ENCODE data around the gene KRT82.

The KRT82 gene

DNA sequence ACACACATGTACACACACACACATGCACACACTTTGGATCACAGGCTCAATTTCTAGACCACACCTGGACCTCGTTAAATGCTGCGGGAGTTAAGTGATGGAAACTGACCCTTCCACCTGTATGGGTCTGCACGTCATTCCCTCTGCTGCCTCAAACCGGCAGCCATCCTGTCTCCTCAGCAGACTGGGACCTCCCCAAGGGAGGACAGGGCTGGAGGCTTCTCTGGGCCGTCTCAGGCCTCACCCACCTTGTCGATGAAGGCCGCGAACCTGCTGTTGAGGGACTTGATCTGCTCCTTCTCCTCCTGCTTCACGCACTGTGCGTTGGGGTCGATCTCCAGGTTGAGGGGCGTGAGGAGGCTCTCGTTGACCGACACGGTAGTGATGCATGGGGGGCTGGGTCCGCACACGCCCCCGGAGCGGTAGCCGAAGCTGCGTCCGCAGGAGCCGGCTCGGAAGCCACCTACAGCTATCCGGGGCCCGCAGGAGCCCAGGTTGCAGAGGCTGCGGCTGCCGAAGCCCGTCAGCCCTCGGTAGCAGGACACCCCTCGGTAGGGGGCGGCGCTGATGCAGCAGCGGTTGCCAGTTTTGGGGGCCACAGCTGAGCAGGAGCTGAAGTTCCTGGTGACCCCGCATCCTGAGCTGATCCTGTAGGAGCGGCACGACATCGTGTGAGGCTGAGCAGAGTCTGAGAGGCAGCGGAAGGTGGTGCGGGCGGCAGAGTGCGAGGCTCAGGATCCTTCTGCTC lies 39.2 kb downstream of the KRT82 start, which contains the start of gene KRT85:
KRT85 (minus strand) TSS at position 744 of the 748 bp plus-strand sequence; CDS start at position 668, 76 bp downstream.
- no peaks in the 10 kb centered on the region for H3K4me1 ChIP-seq (ENCODE audit: control insufficient read depth, insufficient read depth, low read length)
- H3K27me3 ChIP-seq (ENCODE audit: control insufficient read depth, insufficient read depth, low read length): peaks cover 7% of the 10 kb centered on the region; the same call in 1 of the 2 replicates
- H3K9me3 ChIP-seq (ENCODE audit: control insufficient read depth, insufficient read depth, low read depth, low read length): no peaks in the 10 kb centered on the region
- no peak within 1 kb of the TSS for H3K27ac ChIP-seq (ENCODE audit: low read depth, low read length)
- no peak within 1 kb of the TSS for H3K9ac ChIP-seq (ENCODE audit: low read length)
- no peak within 1 kb of the TSS for H3K4me3 ChIP-seq (ENCODE audit: low read depth, low read length)
- no peaks in the 10 kb centered on the region for H3K36me3 ChIP-seq (ENCODE audit: control insufficient read depth, insufficient read depth, low read length)

DNA sequence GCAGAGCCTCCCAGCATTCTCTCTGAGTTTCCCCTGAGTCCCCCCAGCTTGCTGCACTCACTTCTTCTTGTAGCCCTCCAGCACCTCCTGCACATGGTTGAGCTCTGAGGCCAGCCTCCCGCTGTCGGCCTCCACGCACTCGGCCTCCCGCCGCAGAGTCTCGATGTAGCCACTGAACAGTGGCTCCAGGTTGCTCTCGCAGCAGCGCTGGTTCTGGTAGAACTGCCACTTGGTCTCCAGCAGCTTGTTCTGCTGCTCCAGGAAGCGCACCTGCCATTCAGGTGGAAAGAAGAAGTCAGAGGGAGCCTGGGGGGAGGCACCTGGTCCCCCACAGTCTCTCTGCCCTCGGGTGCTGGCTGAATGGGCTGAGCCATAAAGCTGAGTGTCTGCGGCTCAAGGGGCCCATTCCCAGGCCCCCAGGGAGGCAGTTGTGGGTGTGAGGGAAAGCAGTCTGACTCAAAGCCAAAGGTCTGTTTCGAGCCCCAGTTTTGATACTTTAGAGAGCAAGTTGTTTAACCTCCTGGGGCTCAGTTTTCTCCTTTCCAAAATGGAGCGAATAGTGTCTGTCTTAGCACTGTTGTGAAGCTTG lies 41.1 kb downstream of the KRT82 start:
- Histone ChIP-seq H3K9ac (ENCODE audit: low read length) (no peak overlapping the region), H3K4me3 (ENCODE audit: low read depth, low read length) (no peak overlapping the region), H3K27me3 (ENCODE audit: control insufficient read depth, insufficient read depth, low read length) (peaks cover 7% of the 10 kb centered on the region; the same call in 1 of the 2 replicates), H3K36me3 (ENCODE audit: control insufficient read depth, insufficient read depth, low read length) (no peaks in the 10 kb centered on the region), H3K9me3 (ENCODE audit: control insufficient read depth, insufficient read depth, low read depth, low read length) (no peaks in the 10 kb centered on the region), H3K27ac (ENCODE audit: low read depth, low read length) (no peak overlapping the region), H3K4me1 (ENCODE audit: control insufficient read depth, insufficient read depth, low read length) (no peaks in the 10 kb centered on the region)

DNA sequence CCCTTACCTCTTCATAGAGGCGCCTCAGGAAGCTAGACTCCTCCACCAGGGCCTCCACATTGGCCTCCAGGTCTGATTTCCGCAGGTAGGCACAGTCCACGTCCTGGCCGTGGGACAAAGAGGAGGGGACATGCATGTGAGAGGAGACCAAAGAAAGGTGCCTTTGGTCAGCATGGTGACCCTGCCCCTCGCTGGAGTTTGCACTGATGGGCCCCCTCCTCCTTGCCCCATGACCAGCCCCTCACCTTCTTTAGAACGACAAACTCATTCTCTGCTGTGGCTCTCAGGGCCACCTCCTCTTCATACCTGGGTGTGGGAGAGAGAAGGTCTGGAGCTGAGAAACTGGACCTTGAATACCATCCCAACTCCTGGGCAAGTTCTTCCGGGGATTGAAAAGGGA lies 42.1 kb downstream of the KRT82 start:
- H3K9ac ChIP-seq (ENCODE audit: low read length): no peak overlapping the region
- no peaks in the 10 kb centered on the region for H3K4me1 ChIP-seq (ENCODE audit: control insufficient read depth, insufficient read depth, low read length)
- H3K9me3 ChIP-seq (ENCODE audit: control insufficient read depth, insufficient read depth, low read depth, low read length): no peaks in the 10 kb centered on the region
- no peak overlapping the region for H3K4me3 ChIP-seq (ENCODE audit: low read depth, low read length)
- H3K27me3 ChIP-seq (ENCODE audit: control insufficient read depth, insufficient read depth, low read length): peaks cover 7% of the 10 kb centered on the region; the same call in 1 of the 2 replicates
- no peaks in the 10 kb centered on the region for H3K36me3 ChIP-seq (ENCODE audit: control insufficient read depth, insufficient read depth, low read length)
- no peak overlapping the region for H3K27ac ChIP-seq (ENCODE audit: low read depth, low read length)

DNA sequence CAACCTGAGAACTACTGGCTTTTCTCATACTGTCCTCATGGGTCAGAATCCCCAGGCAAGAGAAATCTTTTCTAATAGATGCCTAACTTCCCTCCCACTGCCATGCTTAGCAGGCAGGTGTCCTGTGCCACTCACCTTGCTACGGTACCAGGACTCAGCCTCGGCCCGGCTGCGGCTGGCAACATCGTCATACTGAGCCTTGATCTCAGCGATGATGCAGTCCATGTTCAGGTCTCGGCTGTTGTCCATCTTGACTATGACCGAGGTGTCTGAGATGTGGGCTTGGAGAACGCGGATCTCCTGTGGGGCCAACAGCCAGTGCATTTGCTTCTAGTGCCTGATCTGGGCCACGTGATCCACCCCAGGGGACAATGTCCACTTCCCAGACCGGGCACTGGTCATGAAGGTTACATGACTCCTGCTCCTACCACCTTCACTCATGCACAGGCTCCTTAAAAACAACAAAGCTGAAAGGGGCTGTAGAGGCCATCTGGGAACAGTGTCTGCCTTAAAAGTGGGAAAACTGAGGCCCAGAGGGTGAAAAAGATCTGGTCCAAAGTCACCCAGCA lies 42.9 kb downstream of the KRT82 start:
- no peaks in the 10 kb centered on the region for H3K36me3 ChIP-seq (ENCODE audit: control insufficient read depth, insufficient read depth, low read length)
- H3K9me3 ChIP-seq (ENCODE audit: control insufficient read depth, insufficient read depth, low read depth, low read length): no peaks in the 10 kb centered on the region
- peaks cover 7% of the 10 kb centered on the region; the same call in 1 of the 2 replicates for H3K27me3 ChIP-seq (ENCODE audit: control insufficient read depth, insufficient read depth, low read length)
- H3K4me1 ChIP-seq (ENCODE audit: control insufficient read depth, insufficient read depth, low read length): no peaks in the 10 kb centered on the region
- no peak overlapping the region for H3K4me3 ChIP-seq (ENCODE audit: low read depth, low read length)
- H3K27ac ChIP-seq (ENCODE audit: low read depth, low read length): no peak overlapping the region
- H3K9ac ChIP-seq (ENCODE audit: low read length): no peak overlapping the region

DNA sequence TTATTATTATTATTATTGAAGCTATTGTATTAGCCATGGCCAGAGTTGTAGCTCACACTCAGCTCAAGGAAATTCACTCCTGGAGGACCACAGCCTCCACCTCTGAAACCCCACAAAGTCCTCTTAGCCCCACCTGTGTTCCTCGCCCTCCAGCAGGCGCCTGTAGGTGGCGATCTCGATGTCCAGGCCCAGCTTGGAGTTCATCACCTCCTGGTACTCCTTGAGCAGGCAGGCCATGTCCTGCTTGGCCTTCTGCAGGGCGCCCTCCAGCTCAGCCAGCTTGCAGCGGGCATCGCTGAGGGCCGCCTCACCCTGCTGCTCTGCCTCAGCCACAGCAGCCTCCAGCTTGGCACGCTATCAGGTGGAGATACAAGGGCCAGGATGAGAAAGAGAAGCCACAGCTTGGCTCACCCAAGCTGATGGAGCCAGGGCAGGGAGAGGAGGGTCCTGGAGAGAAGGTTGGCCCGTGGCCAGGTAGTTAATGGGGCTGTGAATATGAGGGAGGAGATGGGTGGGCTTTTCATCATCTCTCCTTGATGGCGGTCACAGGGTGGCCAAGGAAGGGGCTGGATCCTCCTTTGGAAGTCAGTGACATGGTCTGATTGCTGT lies 43.9 kb downstream of the KRT82 start:
- no peak overlapping the region for H3K27ac ChIP-seq (ENCODE audit: low read depth, low read length)
- H3K4me3 ChIP-seq (ENCODE audit: low read depth, low read length): no peak overlapping the region
- no peaks in the 10 kb centered on the region for H3K36me3 ChIP-seq (ENCODE audit: control insufficient read depth, insufficient read depth, low read length)
- H3K4me1 ChIP-seq (ENCODE audit: control insufficient read depth, insufficient read depth, low read length): no peaks in the 10 kb centered on the region
- H3K9me3 ChIP-seq (ENCODE audit: control insufficient read depth, insufficient read depth, low read depth, low read length): no peaks in the 10 kb centered on the region
- H3K27me3 ChIP-seq (ENCODE audit: control insufficient read depth, insufficient read depth, low read length): no peaks in the 10 kb centered on the region; the same call in 1 of the 2 replicates
- no peak overlapping the region for H3K9ac ChIP-seq (ENCODE audit: low read length)

DNA sequence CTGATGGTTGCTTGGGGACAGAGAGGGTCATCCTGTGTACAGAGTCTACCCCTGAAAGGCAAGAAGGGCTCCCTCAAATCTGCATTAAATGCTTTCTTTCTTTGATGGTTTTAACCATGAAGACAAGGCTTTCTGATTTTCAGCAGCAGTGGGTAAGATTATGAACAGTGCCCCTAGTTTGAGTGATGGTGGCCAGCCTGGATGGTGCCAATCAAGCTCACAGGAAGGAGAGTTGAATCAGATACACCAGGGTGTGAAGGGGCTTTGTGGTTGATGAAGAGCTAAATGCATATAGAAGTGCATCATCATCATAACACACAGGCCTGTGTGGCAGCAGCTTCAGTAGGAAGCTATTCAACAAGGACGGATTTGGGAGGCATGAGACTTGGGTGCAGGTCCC lies 44.6 kb downstream of the KRT82 start:
- H3K4me3 ChIP-seq (ENCODE audit: low read depth, low read length): no peak overlapping the region
- no peak overlapping the region for H3K9ac ChIP-seq (ENCODE audit: low read length)
- H3K4me1 ChIP-seq (ENCODE audit: control insufficient read depth, insufficient read depth, low read length): no peaks in the 10 kb centered on the region
- no peaks in the 10 kb centered on the region for H3K36me3 ChIP-seq (ENCODE audit: control insufficient read depth, insufficient read depth, low read length)
- H3K9me3 ChIP-seq (ENCODE audit: control insufficient read depth, insufficient read depth, low read depth, low read length): no peaks in the 10 kb centered on the region
- H3K27ac ChIP-seq (ENCODE audit: low read depth, low read length): no peak overlapping the region
- no peaks in the 10 kb centered on the region; the same call in 1 of the 2 replicates for H3K27me3 ChIP-seq (ENCODE audit: control insufficient read depth, insufficient read depth, low read length)

DNA sequence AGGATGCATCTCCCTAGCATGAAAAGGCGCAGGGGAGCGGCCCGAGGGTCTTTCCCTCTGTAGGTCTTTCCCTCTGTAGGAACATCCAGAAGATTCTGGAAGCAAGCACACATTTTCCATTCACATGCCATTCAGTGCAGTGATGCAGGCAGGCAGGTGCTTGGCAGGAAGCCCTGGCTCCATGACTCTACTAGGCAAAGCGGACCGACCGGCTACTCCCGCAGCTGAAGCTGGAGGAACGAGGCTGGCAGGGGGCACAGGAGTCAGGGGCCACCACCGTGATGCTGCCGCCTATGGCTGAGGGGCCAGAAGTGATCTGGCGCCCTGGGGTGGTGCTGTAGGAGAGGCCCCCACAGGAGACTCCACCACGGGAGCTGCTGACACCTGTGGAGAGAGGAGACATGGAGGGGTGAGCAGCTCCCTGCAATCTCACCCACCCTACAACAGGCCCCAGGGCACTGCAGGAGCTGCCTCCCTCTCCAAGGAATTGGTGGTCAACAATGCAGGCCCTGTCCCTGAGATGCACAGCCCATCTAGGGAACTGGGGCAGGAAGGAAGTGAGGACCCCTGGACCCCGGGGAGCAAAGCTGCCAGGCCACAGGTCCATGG lies 45.4 kb downstream of the KRT82 start:
- Histone ChIP-seq H3K27me3 (ENCODE audit: control insufficient read depth, insufficient read depth, low read length) (no peaks in the 10 kb centered on the region; the same call in 1 of the 2 replicates), H3K27ac (ENCODE audit: low read depth, low read length) (no peak overlapping the region), H3K36me3 (ENCODE audit: control insufficient read depth, insufficient read depth, low read length) (no peaks in the 10 kb centered on the region)

DNA sequence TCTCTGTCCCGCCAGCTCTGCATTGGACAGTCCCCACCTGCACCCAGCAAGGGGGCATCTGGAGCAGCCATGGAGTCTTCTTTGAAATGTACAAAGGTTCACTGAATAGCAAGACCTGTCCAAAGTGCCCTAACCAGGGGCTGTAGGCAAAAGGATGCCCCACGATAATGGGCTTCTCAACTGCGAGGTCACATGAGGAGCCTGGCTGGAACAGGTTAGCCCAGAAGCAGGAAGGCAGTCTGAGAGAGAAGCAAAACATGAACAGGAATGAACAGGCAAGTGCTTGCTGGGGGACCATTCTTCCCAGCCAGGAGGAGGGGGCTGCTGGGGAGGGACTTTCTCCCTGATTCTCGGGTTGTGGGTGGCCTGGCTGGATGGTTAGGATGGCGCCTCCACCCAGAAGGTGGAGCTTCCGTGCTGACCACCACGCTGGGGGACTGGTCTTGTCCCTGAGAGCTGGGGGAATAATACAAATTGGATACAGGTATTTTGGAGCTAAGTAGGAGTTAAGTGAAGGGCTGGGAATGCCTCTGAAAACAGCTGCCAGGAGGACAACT lies 46.0 kb downstream of the KRT82 start:
- H3K4me1 ChIP-seq (ENCODE audit: control insufficient read depth, insufficient read depth, low read length): no peaks in the 10 kb centered on the region
- no peaks in the 10 kb centered on the region for H3K36me3 ChIP-seq (ENCODE audit: control insufficient read depth, insufficient read depth, low read length)
- no peak overlapping the region for H3K9ac ChIP-seq (ENCODE audit: low read length)
- no peaks in the 10 kb centered on the region; the same call in 1 of the 2 replicates for H3K27me3 ChIP-seq (ENCODE audit: control insufficient read depth, insufficient read depth, low read length)
- H3K9me3 ChIP-seq (ENCODE audit: control insufficient read depth, insufficient read depth, low read depth, low read length): no peaks in the 10 kb centered on the region
- no peak overlapping the region for H3K4me3 ChIP-seq (ENCODE audit: low read depth, low read length)
- H3K27ac ChIP-seq (ENCODE audit: low read depth, low read length): no peak overlapping the region

More for the DNA sequence above, 45.4 kb downstream of the KRT82 start:
- H3K9ac ChIP-seq (ENCODE audit: low read length): no peak overlapping the region
- H3K9me3 ChIP-seq (ENCODE audit: control insufficient read depth, insufficient read depth, low read depth, low read length): no peaks in the 10 kb centered on the region
- H3K4me3 ChIP-seq (ENCODE audit: low read depth, low read length): no peak overlapping the region
- no peaks in the 10 kb centered on the region for H3K4me1 ChIP-seq (ENCODE audit: control insufficient read depth, insufficient read depth, low read length)

DNA sequence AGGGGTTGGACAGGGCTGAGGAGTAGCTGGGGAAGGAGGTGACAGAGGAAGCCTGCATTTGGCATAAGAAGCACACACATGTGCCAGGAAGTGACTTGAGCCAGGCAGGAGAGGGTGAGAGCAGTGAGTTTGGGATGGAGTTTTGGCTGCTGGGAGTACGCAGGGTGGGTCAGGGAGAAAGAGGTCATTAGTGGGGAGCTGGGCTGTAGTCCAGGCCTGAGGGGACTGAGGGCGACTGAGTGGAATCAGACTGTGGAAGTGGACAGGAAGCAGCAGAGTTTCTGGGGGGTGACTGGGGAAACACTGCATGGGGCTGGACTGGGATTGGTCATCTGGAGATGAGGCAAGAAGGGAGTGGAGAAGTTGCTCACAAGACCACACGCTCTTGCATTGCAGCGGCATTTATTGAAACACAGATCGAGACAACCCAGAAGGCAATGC lies 46.5 kb downstream of the KRT82 start:
- H3K4me3 ChIP-seq (ENCODE audit: low read depth, low read length): no peak overlapping the region
- no peak overlapping the region for H3K9ac ChIP-seq (ENCODE audit: low read length)
- H3K4me1 ChIP-seq (ENCODE audit: control insufficient read depth, insufficient read depth, low read length): no peaks in the 10 kb centered on the region
- no peaks in the 10 kb centered on the region; the same call in 1 of the 2 replicates for H3K27me3 ChIP-seq (ENCODE audit: control insufficient read depth, insufficient read depth, low read length)
- no peak overlapping the region for H3K27ac ChIP-seq (ENCODE audit: low read depth, low read length)
- no peaks in the 10 kb centered on the region for H3K36me3 ChIP-seq (ENCODE audit: control insufficient read depth, insufficient read depth, low read length)
- no peaks in the 10 kb centered on the region for H3K9me3 ChIP-seq (ENCODE audit: control insufficient read depth, insufficient read depth, low read depth, low read length)

DNA sequence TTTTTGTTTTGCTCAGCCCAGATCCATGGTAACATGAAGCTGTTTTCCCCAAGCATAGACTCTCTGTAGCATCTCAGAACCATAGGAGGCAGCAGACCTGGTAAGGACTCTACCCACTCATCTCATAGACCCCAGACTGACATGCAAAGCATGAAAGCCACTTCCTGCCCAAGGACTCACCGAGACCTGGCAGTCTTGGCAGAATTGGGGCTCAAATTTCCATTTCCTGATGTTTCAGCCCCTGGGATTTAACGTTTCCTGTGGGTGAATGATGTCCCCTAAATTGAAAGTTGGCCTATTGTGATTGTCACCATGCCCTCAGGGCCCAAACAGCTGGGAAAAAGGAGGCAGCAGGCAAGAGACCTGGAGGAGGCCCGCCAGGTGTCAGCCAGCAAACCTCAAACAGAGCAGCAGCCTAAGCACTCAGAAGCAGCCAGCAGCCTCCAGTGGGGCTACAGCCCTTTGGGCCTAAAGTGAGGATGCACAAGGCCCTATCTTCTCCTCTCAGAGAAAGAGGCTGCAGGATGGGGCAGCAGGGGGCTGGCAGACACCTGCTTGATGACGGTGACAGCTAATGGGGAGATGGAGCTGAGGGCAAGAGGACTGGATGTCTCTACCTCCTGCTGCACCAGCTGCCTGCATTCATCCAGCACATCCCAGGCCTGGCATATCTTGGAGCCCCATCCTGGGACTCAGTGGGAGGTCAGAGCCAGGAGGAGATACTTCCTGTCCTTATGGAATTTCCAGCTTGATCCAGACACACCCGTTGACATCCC lies 47.4 kb downstream of the KRT82 start:
- Histone ChIP-seq H3K36me3 (ENCODE audit: control insufficient read depth, insufficient read depth, low read length) (no peaks in the 10 kb centered on the region), H3K27ac (ENCODE audit: low read depth, low read length) (no peak overlapping the region), H3K9me3 (ENCODE audit: control insufficient read depth, insufficient read depth, low read depth, low read length) (no peaks in the 10 kb centered on the region), H3K4me1 (ENCODE audit: control insufficient read depth, insufficient read depth, low read length) (no peaks in the 10 kb centered on the region), H3K27me3 (ENCODE audit: control insufficient read depth, insufficient read depth, low read length) (no peaks in the 10 kb centered on the region), H3K9ac (ENCODE audit: low read length) (no peak overlapping the region), H3K4me3 (ENCODE audit: low read depth, low read length) (no peak overlapping the region)
